HG03354 (cell line): ENCODE results near the gene SLC38A8.
A peak's percentile ranks its signal among the peaks of the same experiment; 100 is the strongest.

Source experiments
- ATAC-seq: cut with Tn5 transposase; IDR thresholded peaks from one replicate; pipeline ENCODE4 v1.9.1; 2021; ENCODE audit warnings: mild to moderate bottlenecking; ENCODE audit not compliant: unreplicated experiment, poor library complexity, severe bottlenecking

The SLC38A8 gene

GRCh38 chr16:84036131-84036530 lies 6.5 kb downstream of the SLC38A8 start:
- no peak for ATAC-seq

GRCh38 chr16:84034516-84034915 lies 8.1 kb downstream of the SLC38A8 start:
- ATAC-seq: no peak

GRCh38 chr16:84033251-84034195 lies 9.1 kb downstream of the SLC38A8 start:
- no peak for ATAC-seq

GRCh38 chr16:84032458-84033178 lies 10.0 kb downstream of the SLC38A8 start:
- ATAC-seq: no peak

GRCh38 chr16:84031556-84031955 lies 11.0 kb downstream of the SLC38A8 start:
- no peak for ATAC-seq

- ATAC-seq: no peak
Measured at GRCh38 chr16:84029297-84030047, 13.1 kb downstream of the SLC38A8 start.

GRCh38 chr16:84027625-84028024 lies 15.0 kb downstream of the SLC38A8 start:
- no peak for ATAC-seq

GRCh38 chr16:84026606-84027005 lies 16.0 kb downstream of the SLC38A8 start:
- no peak for ATAC-seq

- ATAC-seq: no peak
Measured at GRCh38 chr16:84024854-84025253, 17.7 kb downstream of the SLC38A8 start.

GRCh38 chr16:84022644-84023043 lies 20.0 kb downstream of the SLC38A8 start:
- no peak for ATAC-seq

GRCh38 chr16:84021488-84021887 lies 21.1 kb downstream of the SLC38A8 start:
- no peak for ATAC-seq

GRCh38 chr16:84020353-84020752 lies 22.2 kb downstream of the SLC38A8 start:
- ATAC-seq: no peak

- ATAC-seq: no peak
Measured at GRCh38 chr16:84018710-84019109, 23.9 kb downstream of the SLC38A8 start.

- ATAC-seq: no peak
Measured at GRCh38 chr16:84016477-84016876, 26.1 kb downstream of the SLC38A8 start.

GRCh38 chr16:84015399-84015798 lies 27.2 kb downstream of the SLC38A8 start:
- ATAC-seq: no peak

GRCh38 chr16:84014570-84015327 lies 27.8 kb downstream of the SLC38A8 start:
- no peak for ATAC-seq

GRCh38 chr16:84013787-84014569 lies 28.6 kb downstream of the SLC38A8 start:
- peak; percentile 88 for ATAC-seq

- no peak for ATAC-seq
Measured at GRCh38 chr16:84009282-84009681, 33.3 kb downstream of the SLC38A8 start.

- ATAC-seq: no peak
Measured at GRCh38 chr16:84007965-84008364, 34.6 kb downstream of the SLC38A8 start.
